Naive thymus-derived CD4-positive, alpha-beta T cell (primary cell): ENCODE results near the gene CCDC82. TPM values are rescaled to one million over a fixed set of nuclear protein-coding genes. Genes with fewer than 3 reads are reported as not detected.

Experiments used
- ATAC-seq: fragments of 150-1000 bp; cut with Tn5 transposase; 2 replicates; pipeline ENCODE4 v1.10.0; 2021; ENCODE audit warnings: mild to moderate bottlenecking, moderate library complexity
- CTCF ChIA-PET: fragments of 350-600 bp; sonication (Branson Sonifier 250); formaldehyde crosslinking; loops from one replicate; lab custom pipeline; 2021; ENCODE audit warnings: antibody characterized with exemption; lab: Charles Lee
- POLR2A ChIA-PET: fragments of 350-600 bp; sonication (Branson Sonifier 250); formaldehyde crosslinking; loops from one replicate; lab custom pipeline; 2021; ENCODE audit warnings: antibody characterized with exemption, inconsistent platforms; lab: Charles Lee
- DNase-seq, 9 donors: peaks; one replicate each; pipeline versions ENCODE4 v3.0.0 to v3.0.0-alpha.2; 2020 to 2022; ENCODE audit warnings: mixed read lengths in 1 of 9
- H3K27ac ChIP-seq: one replicate; pipeline ENCODE4 v1.7.0; 2013; ENCODE audit warnings: mild to moderate bottlenecking, low read depth, low read length, moderate library complexity
- H3K27me3 ChIP-seq, 2 donors: one replicate each; pipeline ENCODE4 v1.7.0; 2013; ENCODE audit warnings: low read length in 2 of 2, mild to moderate bottlenecking in 2 of 2, moderate library complexity in 2 of 2; ENCODE audit not compliant: control insufficient read depth in 2 of 2, insufficient read depth in 2 of 2
- H3K36me3 ChIP-seq, 3 experiments: 1 replicate in 2 of 3; 2 replicates in 1 of 3; pipeline ENCODE4 v1.7.0; 2013; ENCODE audit warnings: low read length in 3 of 3, mild to moderate bottlenecking in 3 of 3, moderate library complexity in 1 of 3; ENCODE audit not compliant: insufficient read depth in 3 of 3, control insufficient read depth in 2 of 3
- H3K4me1 ChIP-seq, 2 donors: one replicate each; pipeline ENCODE4 v1.7.0; 2013; ENCODE audit warnings: low read length in 2 of 2, mild to moderate bottlenecking in 2 of 2, moderate library complexity in 1 of 2; ENCODE audit not compliant: control insufficient read depth in 2 of 2, insufficient read depth in 2 of 2
- H3K4me3 ChIP-seq: 2 replicates; pipeline ENCODE4 v1.7.0; 2013; ENCODE audit warnings: mild to moderate bottlenecking, low read length
- H3K9me3 ChIP-seq, 3 experiments: 1 replicate in 2 of 3; 2 replicates in 1 of 3; pipeline ENCODE4 v1.7.0; 2013; ENCODE audit warnings: low read length in 3 of 3; ENCODE audit not compliant: control insufficient read depth in 2 of 3
- H3K27ac Mint-ChIP-seq, 9 donors: one replicate each; pipeline ENCODE4 v1.8.0; 2020 to 2022; ENCODE audit warnings: mixed read lengths in 9 of 9, mild to moderate bottlenecking in 8 of 9, moderate library complexity in 5 of 9, inconsistent platforms in 2 of 9
- H3K27me3 Mint-ChIP-seq, 5 donors: one replicate each; pipeline ENCODE4 v1.8.0; 2021 to 2022; ENCODE audit warnings: mixed read lengths in 5 of 5, mild to moderate bottlenecking in 1 of 5
- H3K36me3 Mint-ChIP-seq, 5 donors: one replicate each; pipeline ENCODE4 v1.8.0; 2020 to 2022; ENCODE audit warnings: mixed read lengths in 5 of 5, mild to moderate bottlenecking in 3 of 5, inconsistent platforms in 1 of 5
- H3K4me1 Mint-ChIP-seq, 7 donors: one replicate each; pipeline ENCODE4 v1.8.0; 2020 to 2022; ENCODE audit warnings: mixed read lengths in 7 of 7, mild to moderate bottlenecking in 3 of 7, inconsistent platforms in 1 of 7
- H3K4me3 Mint-ChIP-seq, 10 donors: one replicate each; pipeline ENCODE4 v1.8.0; 2020 to 2022; ENCODE audit warnings: mild to moderate bottlenecking in 10 of 10, mixed read lengths in 10 of 10, moderate library complexity in 6 of 10, inconsistent platforms in 2 of 10
- H3K9me3 Mint-ChIP-seq, 11 donors: one replicate each; pipeline ENCODE4 v1.8.0; 2020 to 2022; ENCODE audit warnings: mixed read lengths in 11 of 11, mild to moderate bottlenecking in 4 of 11, inconsistent platforms in 1 of 11, moderate library complexity in 1 of 11
- intact Hi-C, 2 donors: fragments of 100-400 bp; cut with micrococcal nuclease; formaldehyde crosslinking; loops; one replicate each; pipeline ENCODE4 v1.15.1; 2023
- polyA plus RNA-seq, 2 donors: library from polyadenylated mRNA; unstranded; fragments of 300-500 nt; fragmentation: Illumina TruSeq; gene quantifications; one replicate each; pipeline ENCODE4 v1.2.3, GENCODE V29; 2021
- total RNA-seq, 6 experiments: library from RNA in 5 of 6; stranded (reverse) in 5 of 6; gene quantifications; 1 replicate in 5 of 6; 2 replicates in 1 of 6; pipeline ENCODE4 v1.2.3 and lab custom pipeline; 2021 to 2026

Gene CCDC82
- total and polyA plus RNA-seq, 7 experiments from 2014 or later, result 21.9 to 46.2 (median 32.0) TPM

DNA sequence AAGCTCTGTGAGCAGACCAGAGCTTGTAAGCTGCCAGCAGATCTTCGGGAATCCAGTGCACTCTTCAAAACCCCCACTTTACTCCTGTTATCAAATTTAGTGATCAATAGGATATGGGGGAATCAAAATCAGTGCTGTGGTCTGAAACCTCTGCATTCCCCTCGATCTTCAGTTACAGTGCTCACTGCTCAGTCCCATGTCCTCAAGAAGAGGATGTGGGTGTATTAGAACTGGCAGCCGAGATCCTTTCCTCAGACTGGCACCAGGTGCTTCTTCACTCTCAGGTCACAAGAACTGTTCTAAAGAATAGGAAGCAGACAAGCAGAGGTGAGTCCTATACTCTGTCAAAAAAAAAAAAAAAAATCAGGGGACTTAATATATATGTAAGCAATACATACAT is 31.4 kb downstream of the CCDC82 start:
- H3K4me1 ChIP-seq, result no peaks in the 10 kb centered on the region
- no peak overlapping the region for H3K4me3 Mint-ChIP-seq
- H3K27ac ChIP-seq, result no peak overlapping the region
- H3K27ac Mint-ChIP-seq, result peak overlapping the region in 1 of 9 donors; percentile 28
- no peaks in the 10 kb centered on the region for H3K27me3 Mint-ChIP-seq
- no peak overlapping the region for H3K4me3 ChIP-seq
- no peak for ATAC-seq
- DNase-seq, result no peak
- intact Hi-C loops, result no loop called here
- ChIA-PET POLR2A (no interaction called here), CTCF (no interaction called here)
- peaks cover 17 to 45% (median 37%) of the 10 kb centered on the region in 5 donors for H3K36me3 Mint-ChIP-seq
- no peaks in the 10 kb centered on the region for H3K9me3 ChIP-seq
- peaks cover 0 to 24% (median 1%) of the 10 kb centered on the region in 3 experiments for H3K36me3 ChIP-seq
- H3K9me3 Mint-ChIP-seq, result no peaks in the 10 kb centered on the region
- peaks cover 0 to 29% (median 0%) of the 10 kb centered on the region in 7 donors for H3K4me1 Mint-ChIP-seq
- no peaks in the 10 kb centered on the region for H3K27me3 ChIP-seq

DNA sequence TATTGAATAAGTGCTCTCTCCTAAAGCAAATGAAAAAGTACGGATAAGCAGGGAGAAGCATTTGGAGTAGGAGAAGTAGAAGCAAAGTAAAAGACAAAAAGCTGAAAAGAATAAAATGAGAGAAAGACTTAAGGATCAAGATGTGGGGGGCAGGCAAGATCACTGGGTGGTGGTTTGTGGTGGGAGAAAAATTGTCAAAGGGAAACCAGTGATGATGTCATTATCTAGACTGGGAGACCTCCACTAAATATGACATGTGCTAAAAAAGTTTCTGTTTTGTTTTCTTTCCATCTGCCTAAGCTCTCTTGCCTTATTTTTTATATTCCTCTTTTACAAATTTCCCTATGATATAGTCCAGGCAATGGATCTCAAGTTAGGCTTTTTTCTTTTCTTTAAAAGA is 31.9 kb downstream of the CCDC82 start:
- POLR2A ChIA-PET, result no interaction called here
- no peak for DNase-seq

DNA sequence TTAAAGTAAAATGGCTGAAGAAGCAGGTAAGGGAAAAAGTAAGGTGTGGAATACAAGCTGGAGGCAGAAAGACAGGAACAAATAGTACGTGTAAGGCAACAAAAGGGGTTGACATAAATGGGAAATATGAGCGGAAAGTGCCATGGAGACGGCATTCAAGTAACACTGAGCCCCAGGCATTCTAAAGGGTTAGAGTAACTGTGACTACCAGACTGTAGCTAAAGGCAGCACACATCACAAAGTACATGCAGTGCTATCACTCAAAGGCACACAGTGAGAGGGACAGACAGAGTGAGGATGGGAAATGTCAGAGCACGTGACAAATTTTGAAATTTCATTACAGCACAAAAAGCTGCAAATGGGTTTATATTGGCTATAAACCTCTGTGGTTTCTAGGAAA is 32.9 kb downstream of the CCDC82 start:
- no peak for DNase-seq
- H3K36me3 Mint-ChIP-seq, result peaks cover 17 to 45% (median 39%) of the 10 kb centered on the region in 5 donors
- no peaks in the 10 kb centered on the region for H3K9me3 ChIP-seq
- H3K9me3 Mint-ChIP-seq, result no peaks in the 10 kb centered on the region
- H3K36me3 ChIP-seq, result peaks cover 0 to 24% (median 0%) of the 10 kb centered on the region in 3 experiments
- no peak overlapping the region for H3K4me3 Mint-ChIP-seq
- H3K27ac Mint-ChIP-seq, result peak overlapping the region in 3 of 9 donors; percentile 7 to 76 (median 46)
- H3K27ac ChIP-seq, result no peak overlapping the region
- H3K27me3 ChIP-seq, result no peaks in the 10 kb centered on the region
- intact Hi-C loops, result no loop called here
- POLR2A ChIA-PET, result no interaction called here
- no peak overlapping the region for H3K4me3 ChIP-seq
- no peaks in the 10 kb centered on the region for H3K4me1 ChIP-seq
- CTCF ChIA-PET, result no interaction called here
- ATAC-seq, result no peak
- no peaks in the 10 kb centered on the region for H3K27me3 Mint-ChIP-seq
- peaks cover 0 to 29% (median 0%) of the 10 kb centered on the region in 7 donors for H3K4me1 Mint-ChIP-seq

More for the DNA sequence above, 31.9 kb downstream of the CCDC82 start:
- H3K4me3 Mint-ChIP-seq, result peak overlapping the region in 1 of 10 donors; percentile 1
- H3K4me3 ChIP-seq, result no peak overlapping the region
- no peak overlapping the region for H3K27ac ChIP-seq
- H3K27me3 ChIP-seq, result no peaks in the 10 kb centered on the region
- no peak for ATAC-seq
- H3K27ac Mint-ChIP-seq, result peak overlapping the region in 2 of 9 donors; percentile 12 to 22
- H3K36me3 ChIP-seq, result peaks cover 0 to 24% (median 0%) of the 10 kb centered on the region in 3 experiments
- H3K4me1 Mint-ChIP-seq, result peaks cover 0 to 29% (median 0%) of the 10 kb centered on the region in 7 donors
- intact Hi-C loops, result no loop called here
- H3K9me3 ChIP-seq, result no peaks in the 10 kb centered on the region
- no peaks in the 10 kb centered on the region for H3K4me1 ChIP-seq
- H3K27me3 Mint-ChIP-seq, result no peaks in the 10 kb centered on the region
- peaks cover 17 to 43% (median 37%) of the 10 kb centered on the region in 5 donors for H3K36me3 Mint-ChIP-seq
- CTCF ChIA-PET, result no interaction called here
- no peaks in the 10 kb centered on the region for H3K9me3 Mint-ChIP-seq

DNA sequence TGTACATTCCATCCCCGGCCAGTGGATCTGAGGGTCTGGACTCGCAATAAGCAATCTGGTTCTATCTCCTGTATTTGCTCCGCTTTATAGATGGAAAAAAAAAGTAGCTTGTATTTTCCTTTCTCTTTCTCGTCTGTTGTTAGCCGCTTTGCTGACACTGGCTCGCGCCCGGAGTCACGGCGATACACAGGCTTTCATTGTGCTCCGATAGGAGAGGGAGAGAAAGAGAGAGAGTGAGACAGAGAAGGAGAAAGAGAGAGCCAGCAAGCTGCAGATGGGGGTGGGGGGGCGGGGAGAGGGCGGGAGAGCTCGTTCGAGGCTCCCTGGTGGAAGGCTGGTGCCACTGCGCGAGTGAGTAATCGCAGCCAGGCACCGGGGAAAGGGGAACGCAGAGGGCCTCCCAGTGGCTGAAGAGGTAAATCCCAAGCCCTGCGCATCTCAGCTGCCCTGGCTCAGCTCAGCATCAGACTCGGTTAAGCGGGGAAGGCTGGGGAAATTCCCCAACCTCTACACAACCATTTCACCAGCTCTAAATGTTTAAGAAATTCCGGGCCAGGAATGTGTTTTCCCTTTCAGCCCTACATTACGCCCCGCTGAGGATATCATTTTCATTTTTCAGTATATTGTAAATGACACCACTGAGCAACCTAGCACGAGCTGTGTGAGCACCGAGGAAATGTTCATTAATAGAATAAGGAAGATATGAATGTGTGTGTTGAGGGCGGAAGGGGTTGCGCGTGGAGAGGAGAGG is 46.6 kb downstream of the CCDC82 start, which contains the start of gene MAML2:
MAML2 (minus strand) TSS at position 235 of the 751 bp plus-strand sequence. CDS start 1,300 bp downstream, outside the sequence.
- H3K4me3 Mint-ChIP-seq, result peak within 1 kb of the TSS; percentile 95 to 99 (median 98)
- CTCF ChIA-PET, result interaction anchor here (0.6 to 6.0 kb wide), 90 partner anchors 9 to 1192 kb away, joined by 3 to 111 read pairs (median 5); partner anchors contain the start of genes CCDC82 and JRKL
- peak; percentile 67 to 91 (median 85) for DNase-seq

DNA sequence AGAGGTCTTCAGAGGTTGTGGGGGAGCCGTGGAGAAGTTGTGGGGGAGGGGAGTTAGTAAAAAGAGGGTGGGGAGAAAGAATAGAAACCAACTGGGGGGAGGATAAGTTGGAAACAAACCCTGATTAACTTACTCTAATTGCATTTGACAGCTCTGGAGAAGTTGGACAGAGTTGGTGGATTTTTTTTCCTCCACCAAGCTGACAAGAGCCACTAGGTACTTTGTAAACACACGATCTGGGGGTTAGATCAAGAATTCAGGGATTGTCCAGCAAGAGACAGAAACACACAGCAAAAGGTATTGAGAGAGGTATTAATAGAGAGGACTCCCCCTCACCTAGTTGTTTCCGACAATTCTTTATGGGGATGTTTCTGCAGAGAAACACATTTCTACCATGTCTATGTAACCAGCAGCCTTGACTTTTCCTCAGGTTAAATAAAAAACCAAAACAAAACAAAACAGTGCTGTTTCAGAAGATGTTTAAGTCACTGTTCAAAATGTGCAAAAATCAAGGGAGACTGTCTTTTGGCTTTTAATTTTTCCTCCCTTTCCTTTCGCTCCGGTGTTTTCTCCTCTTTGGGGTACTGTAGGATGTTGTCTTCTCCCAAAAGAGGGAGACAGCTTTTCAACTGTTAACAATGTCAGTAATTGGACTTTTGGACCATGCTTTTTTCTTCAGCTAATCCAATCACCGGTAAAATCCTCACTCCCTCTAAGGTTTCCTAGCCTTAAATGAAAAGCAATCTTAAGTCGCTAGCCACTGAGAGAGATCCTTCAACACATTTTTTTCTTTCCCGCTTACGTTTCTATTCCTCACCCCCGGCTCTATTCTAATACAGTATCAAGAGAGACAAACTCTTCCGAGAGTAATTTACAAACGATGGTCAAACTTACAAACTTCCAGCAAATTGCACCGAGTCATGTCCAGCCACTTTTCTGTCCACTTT is 47.4 kb downstream of the CCDC82 start:
- ChIA-PET POLR2A (interaction anchor here (0.7 to 6.2 kb wide), 36 partner anchors 7 to 494 kb away, joined by 3 to 40 read pairs (median 4); partner anchors contain the start of genes CCDC82 and JRKL), CTCF (interaction anchor here (0.6 to 6.0 kb wide), 91 partner anchors 8 to 584 kb away, joined by 3 to 111 read pairs (median 5); partner anchors contain the start of genes CCDC82 and JRKL)
- intact Hi-C loops, result loop anchor here (2.0 to 5.0 kb wide), 7 partner anchors 29 to 1253 kb away; partner anchors contain the start of genes MTMR2 (in 2 of the 2), ENDOD1 (in 1 of the 2) and SESN3 (in 1 of the 2)
- Mint-ChIP-seq H3K4me3 (peak overlapping the region; percentile 95 to 99 (median 98)), H3K9me3 (peaks cover 0 to 3% (median 0%) of the 10 kb centered on the region in 11 donors), H3K27ac (peak overlapping the region; percentile 93 to 98 (median 96)), H3K36me3 (peaks cover 0 to 38% (median 5%) of the 10 kb centered on the region in 5 donors), H3K4me1 (peaks cover 22 to 49% (median 28%) of the 10 kb centered on the region in 7 donors), H3K27me3 (no peaks in the 10 kb centered on the region)
- ATAC-seq (no peak), DNase-seq (peak in 2 of 9 donors; percentile 17 to 22)
- peaks cover 19 to 39% of the 10 kb centered on the region in 2 donors for H3K4me1 ChIP-seq
- no peaks in the 10 kb centered on the region for H3K27me3 ChIP-seq
- H3K9me3 ChIP-seq, result no peaks in the 10 kb centered on the region
- H3K27ac ChIP-seq, result peak overlapping the region; percentile 87
- H3K4me3 ChIP-seq, result peak overlapping the region; percentile 95
- peaks cover 0 to 13% (median 0%) of the 10 kb centered on the region in 3 experiments for H3K36me3 ChIP-seq

More for the DNA sequence above, 46.6 kb downstream of the CCDC82 start, which contains the start of gene MAML2:
- Mint-ChIP-seq H3K27me3 (no peaks in the 10 kb centered on the region), H3K27ac (peak within 1 kb of the TSS; percentile 93 to 98 (median 96)), H3K36me3 (peaks cover 0 to 33% (median 5%) of the 10 kb centered on the region in 5 donors), H3K4me1 (peaks cover 13 to 41% (median 19%) of the 10 kb centered on the region in 7 donors), H3K9me3 (peaks cover 0 to 3% (median 0%) of the 10 kb centered on the region in 11 donors)
- intact Hi-C loops, result loop anchor here (1.0 to 5.0 kb wide), 19 partner anchors 30 to 1254 kb away; partner anchors contain the start of genes MTMR2 (in 2 of the 2), CCDC82 (in 1 of the 2), CEP57 (in 1 of the 2) and ENDOD1 (in 1 of the 2)
- Histone ChIP-seq H3K4me3 (peak within 1 kb of the TSS; percentile 95), H3K36me3 (peaks cover 0 to 13% (median 0%) of the 10 kb centered on the region in 3 experiments), H3K27me3 (no peaks in the 10 kb centered on the region), H3K27ac (peak within 1 kb of the TSS; percentile 87), H3K4me1 (peaks cover 11 to 31% of the 10 kb centered on the region in 2 donors), H3K9me3 (no peaks in the 10 kb centered on the region)
- peak; percentile 93 for ATAC-seq
- POLR2A ChIA-PET, result interaction anchor here (0.5 to 6.2 kb wide), 31 partner anchors 8 to 494 kb away, joined by 3 to 40 read pairs (median 4); partner anchors contain the start of genes CCDC82 and JRKL
